Esophagus squamous epithelium (tissue), 5 donors: Measurements from ENCODE around the gene DOCK3. TPM values are rescaled to one million over a fixed set of nuclear protein-coding genes. Genes with fewer than 3 reads are reported as not detected.

Experiments
- DNase-seq: peaks from one replicate; lab custom pipeline; 2025; lab: John Stamatoyannopoulos, UW
- H3K27ac ChIP-seq, 4 donors: fragments of 200-600 bp; sonication (generic); one replicate each; pipeline ENCODE4 v1.5.1; 2016 to 2019; ENCODE audit warnings: mild to moderate bottlenecking in 1 of 4
- H3K27me3 ChIP-seq, 4 donors: fragments of 200-600 bp; sonication (generic); 1 replicate in 3 of 4; 2 replicates in 1 of 4; pipeline versions ENCODE4 v1.5.1 to v1.6.0; 2017 to 2021; ENCODE audit warnings: antibody characterized with exemption in 1 of 4
- H3K36me3 ChIP-seq, 3 donors: fragments of 200-600 bp; sonication (generic); one replicate each; pipeline ENCODE4 v1.5.1; 2016 to 2019
- H3K4me1 ChIP-seq, 3 donors: fragments of 200-600 bp; sonication (generic); one replicate each; pipeline ENCODE4 v1.5.1; 2017 to 2019
- H3K4me3 ChIP-seq, 4 donors: fragments of 200-600 bp; sonication (generic); 1 replicate in 3 of 4; 2 replicates in 1 of 4; pipeline ENCODE4 v1.5.1; 2016 to 2019; ENCODE audit warnings: mild to moderate bottlenecking in 2 of 4, moderate library complexity in 1 of 4
- H3K9me3 ChIP-seq, 3 donors: fragments of 200-600 bp; sonication (generic); one replicate each; pipeline ENCODE4 v1.5.1; 2016 to 2019
- POLR2A ChIP-seq, 4 donors: fragments of 450-650 bp; IDR thresholded peaks; one replicate each; pipeline ENCODE4 v1.6.1; 2017; ENCODE audit warnings: antibody characterized with exemption in 4 of 4, mild to moderate bottlenecking in 4 of 4, moderate library complexity in 3 of 4
- WGBS, 2 donors: methylation state at CpG; one replicate each; pipeline ENCODE4 v1.1.5; 2018; 5-methylcytosine and 5-hydroxymethylcytosine counted together
- intact Hi-C: fragments of 100-400 bp; cut with DNase I; formaldehyde crosslinking; loops from one replicate; pipeline ENCODE4 v1.15.0; 2022
- total RNA-seq, 4 donors: library from RNA; depleted of rRNA; stranded (reverse); fragments of >200 nt; gene quantifications; one replicate each; pipeline ENCODE4 v1.1.0, GENCODE V29; 2016
- TF ChIP-seq, protein P1 (sequence below), 6 experiments: fragments of 450-650 bp in 4 of 6; fragments of 200-600 bp in 2 of 6; sonication (generic) in 2 of 6; IDR thresholded peaks; one replicate each; pipeline ENCODE4 v1.5.1; 2016 to 2019; ENCODE audit warnings: antibody characterized with exemption in 6 of 6, mild to moderate bottlenecking in 4 of 6, moderate library complexity in 4 of 6
- donor health status: DM: yes; HTN: yes; CAD: no.

Gene DOCK3
- total RNA-seq, 4 donors from 2014 or later, result 0.92 to 1.7 (median 1.4) TPM

DNA sequence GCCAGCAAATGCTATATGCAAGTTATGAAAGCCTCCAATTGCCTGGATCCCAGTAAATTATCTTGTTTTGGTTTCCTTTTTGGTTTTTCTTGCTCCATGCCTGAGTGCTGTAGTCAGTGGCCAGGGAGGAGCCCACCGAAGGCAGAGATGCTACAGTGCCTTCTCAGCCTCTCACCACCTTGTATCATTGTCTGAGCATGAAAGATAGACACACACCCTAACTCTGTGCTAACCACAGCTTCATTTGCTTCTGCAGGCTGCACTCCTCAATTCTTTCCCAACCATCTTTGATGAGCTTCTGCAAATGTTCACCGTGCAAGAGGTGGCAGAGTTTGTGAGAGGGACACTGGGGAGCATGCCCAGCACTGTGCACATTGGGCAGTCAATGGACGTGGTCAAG is 595.8 kb downstream of the DOCK3 start:
- Histone ChIP-seq H3K27me3 (no peaks in the 10 kb centered on the region), H3K36me3 (no peaks in the 10 kb centered on the region), H3K27ac (no peak overlapping the region), H3K4me1 (no peaks in the 10 kb centered on the region), H3K9me3 (peaks cover 0 to 3% (median 0%) of the 10 kb centered on the region in 3 donors), H3K4me3 (no peak overlapping the region)
- 71 to 83% methylated on average over 1 to 2 of the region's 3 CpGs for WGBS, 2 donors
- TF ChIP-seq, protein P1, sequence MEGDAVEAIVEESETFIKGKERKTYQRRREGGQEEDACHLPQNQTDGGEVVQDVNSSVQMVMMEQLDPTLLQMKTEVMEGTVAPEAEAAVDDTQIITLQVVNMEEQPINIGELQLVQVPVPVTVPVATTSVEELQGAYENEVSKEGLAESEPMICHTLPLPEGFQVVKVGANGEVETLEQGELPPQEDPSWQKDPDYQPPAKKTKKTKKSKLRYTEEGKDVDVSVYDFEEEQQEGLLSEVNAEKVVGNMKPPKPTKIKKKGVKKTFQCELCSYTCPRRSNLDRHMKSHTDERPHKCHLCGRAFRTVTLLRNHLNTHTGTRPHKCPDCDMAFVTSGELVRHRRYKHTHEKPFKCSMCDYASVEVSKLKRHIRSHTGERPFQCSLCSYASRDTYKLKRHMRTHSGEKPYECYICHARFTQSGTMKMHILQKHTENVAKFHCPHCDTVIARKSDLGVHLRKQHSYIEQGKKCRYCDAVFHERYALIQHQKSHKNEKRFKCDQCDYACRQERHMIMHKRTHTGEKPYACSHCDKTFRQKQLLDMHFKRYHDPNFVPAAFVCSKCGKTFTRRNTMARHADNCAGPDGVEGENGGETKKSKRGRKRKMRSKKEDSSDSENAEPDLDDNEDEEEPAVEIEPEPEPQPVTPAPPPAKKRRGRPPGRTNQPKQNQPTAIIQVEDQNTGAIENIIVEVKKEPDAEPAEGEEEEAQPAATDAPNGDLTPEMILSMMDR (IDR thresholded peaks at IDR 0.05), result no peak
- no peak for TF ChIP-seq POLR2A (IDR thresholded peaks at IDR 0.05)
- intact Hi-C loops, result no loop called here
- no peak for DNase-seq

DNA sequence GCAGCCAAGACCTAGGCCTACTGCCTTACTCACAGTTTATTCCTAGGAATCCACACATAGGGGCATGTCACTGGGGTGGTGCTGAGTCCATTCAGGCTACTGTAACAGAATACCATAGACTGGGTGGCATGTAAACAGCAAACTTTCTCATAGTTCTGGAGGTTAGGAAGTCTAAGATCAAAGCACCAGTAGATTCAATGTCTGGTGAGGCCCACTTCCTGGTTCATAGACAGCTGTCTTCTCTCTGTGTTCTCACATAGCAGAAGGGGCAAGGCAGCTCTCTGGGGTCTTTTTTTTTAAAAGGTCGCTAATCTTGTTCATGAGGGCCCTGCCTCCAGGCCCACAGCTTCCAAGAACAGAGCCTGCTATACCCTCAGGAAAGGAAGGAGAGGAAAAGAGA is 596.4 kb downstream of the DOCK3 start:
- TF ChIP-seq, protein P1 (IDR thresholded peaks at IDR 0.05), result no peak
- no peak for TF ChIP-seq POLR2A (IDR thresholded peaks at IDR 0.05)

DNA sequence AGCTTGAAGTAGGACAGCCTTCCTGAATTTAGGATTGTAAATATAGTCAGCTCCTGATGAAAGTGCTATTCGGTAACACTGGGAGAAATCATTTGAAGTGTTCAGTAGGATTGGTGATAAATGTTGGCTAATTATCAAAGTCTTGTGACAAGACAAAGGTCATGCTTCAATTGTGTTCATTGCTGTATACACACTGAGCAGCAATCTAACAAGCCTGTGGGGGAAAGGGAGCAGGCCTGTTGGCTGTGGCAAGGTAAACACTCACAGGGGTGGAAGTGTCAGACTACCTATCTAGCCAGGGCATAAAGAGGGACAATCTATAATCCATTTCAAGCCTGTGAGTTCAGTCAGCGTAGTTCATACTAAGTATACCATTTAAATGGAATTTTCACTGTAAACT is 599.3 kb downstream of the DOCK3 start:
- Histone ChIP-seq H3K27ac (no peak overlapping the region), H3K36me3 (no peaks in the 10 kb centered on the region), H3K4me3 (no peak overlapping the region), H3K27me3 (no peaks in the 10 kb centered on the region), H3K4me1 (no peaks in the 10 kb centered on the region), H3K9me3 (no peaks in the 10 kb centered on the region)
- DNase-seq, result no peak
- TF ChIP-seq, protein P1 (IDR thresholded peaks at IDR 0.05), result no peak
- TF ChIP-seq POLR2A (IDR thresholded peaks at IDR 0.05), result no peak
- intact Hi-C loops, result no loop called here
- WGBS, 2 donors, result 56 to 57% methylated on average over 2 of the region's 2 CpGs

More for the DNA sequence above, 596.4 kb downstream of the DOCK3 start:
- Histone ChIP-seq H3K27ac (no peak overlapping the region), H3K36me3 (no peaks in the 10 kb centered on the region), H3K4me1 (no peaks in the 10 kb centered on the region), H3K9me3 (peaks cover 0 to 2% (median 0%) of the 10 kb centered on the region in 3 donors), H3K27me3 (no peaks in the 10 kb centered on the region), H3K4me3 (no peak overlapping the region)
- intact Hi-C loops, result no loop called here
- DNase-seq, result no peak
- 50% methylated on average over 1 of the region's 1 CpG; no CpG with 5 or more reads in 1 of the 2 donors for WGBS, 2 donors

DNA sequence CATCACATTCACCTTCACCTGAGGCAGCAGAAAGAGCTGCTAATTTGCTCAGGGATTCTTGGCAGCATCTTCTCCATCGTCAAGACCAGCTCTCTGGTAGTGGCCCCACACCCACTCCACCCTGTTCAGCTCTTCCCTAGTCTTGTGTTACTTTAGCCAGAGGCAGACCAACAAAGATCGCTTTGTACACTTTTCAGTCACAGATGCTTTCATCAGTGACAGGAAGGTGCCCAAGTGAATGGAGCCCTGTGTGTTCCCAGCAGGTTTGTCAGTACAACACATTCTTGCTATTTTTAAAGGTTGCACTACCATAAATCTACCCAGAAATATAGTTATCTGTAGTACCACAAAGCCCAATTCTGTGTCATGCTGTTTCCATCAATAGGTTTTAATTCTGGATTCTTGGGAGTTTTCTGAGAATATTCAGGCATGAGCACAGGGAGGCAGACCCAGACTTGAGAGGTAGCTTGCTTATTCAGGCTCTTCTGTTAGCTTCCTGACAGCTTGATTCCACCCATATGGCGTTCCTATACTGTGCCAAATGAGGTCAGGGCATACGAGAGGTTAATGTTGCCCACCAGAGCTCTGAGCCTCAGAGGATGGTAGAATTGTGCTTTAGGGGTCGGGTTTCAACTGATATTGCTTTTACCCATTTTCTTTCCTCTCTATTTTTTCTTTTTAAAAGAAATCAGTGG is 600.5 kb downstream of the DOCK3 start:
- Histone ChIP-seq H3K4me3 (no peak overlapping the region), H3K27ac (no peak overlapping the region), H3K9me3 (no peaks in the 10 kb centered on the region), H3K4me1 (no peaks in the 10 kb centered on the region), H3K36me3 (no peaks in the 10 kb centered on the region), H3K27me3 (no peaks in the 10 kb centered on the region)
- DNase-seq, result no peak
- 47 to 56% methylated on average over 4 to 5 of the region's 5 CpGs for WGBS, 2 donors
- intact Hi-C loops, result no loop called here
- TF ChIP-seq POLR2A (IDR thresholded peaks at IDR 0.05), result no peak

DNA sequence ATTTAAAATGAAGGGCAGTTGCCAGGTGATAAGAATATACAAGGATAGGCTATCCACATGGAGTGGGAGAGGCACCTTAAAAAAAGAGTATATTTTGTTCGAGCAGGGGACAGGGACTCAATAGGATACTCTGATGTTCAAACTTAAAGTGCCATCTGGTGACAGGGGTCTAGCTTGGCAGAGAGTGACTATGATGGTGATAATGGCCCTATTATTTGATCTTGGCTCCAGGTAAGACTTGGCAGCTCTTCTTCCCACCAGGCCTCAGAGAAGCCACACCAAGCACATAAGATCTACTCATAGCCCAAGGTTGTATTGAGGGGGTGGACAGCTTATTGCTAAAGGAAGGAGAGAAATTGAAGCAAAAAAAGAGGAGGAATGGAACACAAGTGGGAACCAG is 601.3 kb downstream of the DOCK3 start:
- H3K27me3 ChIP-seq, result no peaks in the 10 kb centered on the region
- no peaks in the 10 kb centered on the region for H3K9me3 ChIP-seq
- no peak overlapping the region for H3K27ac ChIP-seq
- no peaks in the 10 kb centered on the region for H3K4me1 ChIP-seq
- WGBS, 2 donors, result 71 to 82% methylated on average over 1 of the region's 1 CpG
- no peak for DNase-seq
- H3K36me3 ChIP-seq, result no peaks in the 10 kb centered on the region
- intact Hi-C loops, result no loop called here
- H3K4me3 ChIP-seq, result no peak overlapping the region
- TF ChIP-seq POLR2A (IDR thresholded peaks at IDR 0.05), result no peak
- TF ChIP-seq, protein P1 (IDR thresholded peaks at IDR 0.05), result no peak
